Superior temporal gyrus (tissue), 1 donor: ENCODE results near the gene DTNA.
"Not testable (repeated sequence)": the region's sequence is repeated elsewhere in the genome, so short reads cannot be mapped to it uniquely, and the experiment has no call there.

ENCODE experiments used
- DNase-seq: peaks from one replicate; pipeline ENCODE4 v3.0.0-alpha.2; 2016; ENCODE audit errors: extremely low spot score

DTNA gene

GRCh38 chr18:34709750-34710441 lies at the start of gene DTNA:
DTNA (plus strand) TSS chr18:34710298; CDS start chr18:34755977, 45,679 bp downstream.
- DNase-seq: peak; percentile 86

GRCh38 chr18:34660572-34660971 lies 49.5 kb upstream of the DTNA start:
- no peak for DNase-seq

GRCh38 chr18:34661464-34662087 lies 48.5 kb upstream of the DTNA start:
- DNase-seq: peak; percentile 86

- DNase-seq: no peak
Measured at GRCh38 chr18:34676816-34677574, 33.1 kb upstream of the DTNA start.

GRCh38 chr18:34689750-34690149 lies 20.3 kb upstream of the DTNA start:
- DNase-seq: not testable (repeated sequence)

GRCh38 chr18:34691614-34692013 lies 18.5 kb upstream of the DTNA start:
- no peak for DNase-seq

GRCh38 chr18:34694591-34695165 lies 15.4 kb upstream of the DTNA start:
- DNase-seq: no peak

GRCh38 chr18:34695310-34695709 lies 14.8 kb upstream of the DTNA start:
- no peak for DNase-seq

GRCh38 chr18:34696671-34697070 lies 13.4 kb upstream of the DTNA start:
- no peak for DNase-seq

- DNase-seq: no peak
Measured at GRCh38 chr18:34697233-34697632, 12.9 kb upstream of the DTNA start.

- DNase-seq: no peak
Measured at GRCh38 chr18:34697891-34698290, 12.2 kb upstream of the DTNA start.

- no peak for DNase-seq
Measured at GRCh38 chr18:34701911-34702310, 8.2 kb upstream of the DTNA start.

GRCh38 chr18:34702814-34703213 lies 7.3 kb upstream of the DTNA start:
- no peak for DNase-seq

- no peak for DNase-seq
Measured at GRCh38 chr18:34704074-34704473, 6.0 kb upstream of the DTNA start.

GRCh38 chr18:34704823-34705222 lies 5.3 kb upstream of the DTNA start:
- DNase-seq: no peak

GRCh38 chr18:34707670-34708069 lies 2.4 kb upstream of the DTNA start:
- DNase-seq: peak; percentile 81

GRCh38 chr18:34709104-34709503 lies 994 bp upstream of the DTNA start:
- no peak for DNase-seq

GRCh38 chr18:34710458-34710914 lies 388 bp downstream of the DTNA start:
- peak; percentile 68 for DNase-seq

GRCh38 chr18:34710934-34711333 lies 836 bp downstream of the DTNA start:
- peak; percentile 75 for DNase-seq

- DNase-seq: not testable (repeated sequence)
Measured at GRCh38 chr18:34716111-34716510, 6.0 kb downstream of the DTNA start.

- no peak for DNase-seq
Measured at GRCh38 chr18:34718610-34719009, 8.5 kb downstream of the DTNA start.

- DNase-seq: no peak
Measured at GRCh38 chr18:34720220-34720619, 10.1 kb downstream of the DTNA start.
